Mesenchymal stem cell (in vitro differentiated cells and primary cell): ENCODE measurements around the gene IL5RA.

Experiments
- DNase-seq: peaks from one replicate; pipeline ENCODE4 v3.0.0-alpha.2; 2013
- H2AFZ ChIP-seq: one replicate; pipeline ENCODE4 v1.6.1; 2013; ENCODE audit warnings: low read depth, mild to moderate bottlenecking, control low read depth, inconsistent platforms, low read length, moderate library complexity
- H2AK5ac ChIP-seq: 2 replicates; pipeline ENCODE4 v1.6.1; 2013; ENCODE audit warnings: low read length, moderate library complexity, mild to moderate bottlenecking, inconsistent platforms; ENCODE audit not compliant: severe bottlenecking
- H2BK120ac ChIP-seq: one replicate; pipeline ENCODE4 v1.6.1; 2013; ENCODE audit warnings: low read depth, mild to moderate bottlenecking, inconsistent platforms, low read length, moderate library complexity
- H2BK12ac ChIP-seq, 2 experiments: one replicate each; pipeline ENCODE4 v1.6.1; 2013; ENCODE audit warnings: inconsistent platforms in 2 of 2, low read length in 2 of 2, mild to moderate bottlenecking in 2 of 2, moderate library complexity in 2 of 2, control low read depth in 1 of 2
- H2BK15ac ChIP-seq: one replicate; pipeline ENCODE4 v1.6.1; 2013; ENCODE audit warnings: mild to moderate bottlenecking, low read depth, inconsistent platforms; ENCODE audit not compliant: poor library complexity, severe bottlenecking
- H2BK5ac ChIP-seq: 2 replicates; pipeline ENCODE4 v1.6.1; 2013; ENCODE audit warnings: low read depth, mild to moderate bottlenecking, low read length, control low read depth, inconsistent platforms; ENCODE audit not compliant: poor library complexity, severe bottlenecking
- H3K14ac ChIP-seq, 2 experiments: one replicate each; pipeline ENCODE4 v1.6.1; 2013; ENCODE audit warnings: inconsistent platforms in 2 of 2, low read length in 2 of 2, control low read depth in 1 of 2, mild to moderate bottlenecking in 1 of 2, moderate library complexity in 1 of 2
- H3K18ac ChIP-seq, 2 experiments: one replicate each; pipeline ENCODE4 v1.6.1; 2013; ENCODE audit warnings: inconsistent platforms in 2 of 2, low read length in 2 of 2, control low read depth in 1 of 2, low read depth in 1 of 2, mild to moderate bottlenecking in 1 of 2
- H3K23ac ChIP-seq, 2 experiments: one replicate each; pipeline ENCODE4 v1.6.1; 2013; ENCODE audit warnings: inconsistent platforms in 2 of 2, low read length in 2 of 2, mild to moderate bottlenecking in 2 of 2, moderate library complexity in 2 of 2, control low read depth in 1 of 2
- H3K27ac ChIP-seq: 2 replicates; pipeline ENCODE4 v1.5.1; 2013; ENCODE audit warnings: mild to moderate bottlenecking, moderate library complexity, low read length, control low read depth, inconsistent platforms; ENCODE audit not compliant: poor library complexity, severe bottlenecking
- H3K27me3 ChIP-seq, 2 experiments: 2 replicates each; pipeline versions ENCODE4 v1.6.1 to v1.7.0; 2013; ENCODE audit warnings: low read length in 2 of 2, mild to moderate bottlenecking in 2 of 2, moderate library complexity in 2 of 2, control low read depth in 1 of 2, inconsistent platforms in 1 of 2; ENCODE audit not compliant: control insufficient read depth in 1 of 2, insufficient read depth in 1 of 2
- H3K36me3 ChIP-seq, 2 experiments: 2 replicates each; pipeline versions ENCODE4 v1.6.1 to v1.7.0; 2013; ENCODE audit warnings: low read length in 2 of 2, control low read depth in 1 of 2, inconsistent platforms in 1 of 2, low read depth in 1 of 2, mild to moderate bottlenecking in 1 of 2; ENCODE audit not compliant: insufficient read depth in 2 of 2, control insufficient read depth in 1 of 2
- H3K4ac ChIP-seq, 2 experiments: one replicate each; pipeline ENCODE4 v1.6.1; 2013; ENCODE audit warnings: inconsistent platforms in 2 of 2, low read length in 2 of 2, mild to moderate bottlenecking in 2 of 2, moderate library complexity in 2 of 2, control low read depth in 1 of 2, low read depth in 1 of 2
- H3K4me1 ChIP-seq: 2 replicates; pipeline ENCODE4 v1.6.1; 2013; ENCODE audit warnings: low read depth, low read length, control low read depth; ENCODE audit not compliant: control insufficient read depth, insufficient read depth
- H3K4me2 ChIP-seq: 2 replicates; pipeline ENCODE4 v1.6.1; 2013; ENCODE audit warnings: low read length, mild to moderate bottlenecking, inconsistent platforms; ENCODE audit not compliant: poor library complexity, severe bottlenecking
- H3K4me3 ChIP-seq, 2 experiments: 2 replicates each; pipeline versions ENCODE4 v1.5.1 to v1.7.0; 2013; ENCODE audit warnings: low read length in 2 of 2, mild to moderate bottlenecking in 2 of 2, control low read depth in 1 of 2, low read depth in 1 of 2; ENCODE audit not compliant: insufficient read depth in 1 of 2
- H3K79me1 ChIP-seq: replicated peaks from 2 replicates; pipeline ENCODE4 v1.6.1; 2013; ENCODE audit warnings: mild to moderate bottlenecking, control low read depth, low read length, inconsistent platforms; ENCODE audit not compliant: poor library complexity, severe bottlenecking
- H3K9ac ChIP-seq: 2 replicates; pipeline ENCODE4 v1.7.0; 2013; ENCODE audit warnings: mild to moderate bottlenecking, low read length, moderate library complexity
- H3K9me3 ChIP-seq: 2 replicates; pipeline ENCODE4 v1.7.0; 2013; ENCODE audit warnings: mild to moderate bottlenecking, low read length; ENCODE audit not compliant: control insufficient read depth
- H4K8ac ChIP-seq: one replicate; pipeline ENCODE4 v1.6.1; 2013; ENCODE audit warnings: inconsistent platforms, mild to moderate bottlenecking, low read length, moderate library complexity
- H4K91ac ChIP-seq: one replicate; pipeline ENCODE4 v1.6.1; 2013; ENCODE audit warnings: mild to moderate bottlenecking, low read length, inconsistent platforms
- WGBS: methylation state at CpG from one replicate; pipeline ENCODE4 v1.1.7; 2013; ENCODE audit warnings: mixed read lengths; 5-methylcytosine and 5-hydroxymethylcytosine counted together

Gene IL5RA

GRCh38 chr3:3113042-3113709, 3.0 kb upstream of the IL5RA start:
- H3K9ac ChIP-seq = no peak overlapping the region
- no peaks in the 10 kb centered on the region for H3K9me3 ChIP-seq
- no peak overlapping the region for H2AFZ ChIP-seq
- no peak overlapping the region for H2BK5ac ChIP-seq
- H3K79me1 ChIP-seq = no peaks in the 10 kb centered on the region
- H2BK12ac ChIP-seq = no peak overlapping the region
- no peak overlapping the region for H3K27ac ChIP-seq
- H3K4me2 ChIP-seq = no peak overlapping the region
- no peak overlapping the region for H3K18ac ChIP-seq
- no peak overlapping the region for H3K14ac ChIP-seq
- H3K4me3 ChIP-seq = no peak overlapping the region
- no peak overlapping the region for H4K8ac ChIP-seq
- no peak overlapping the region for H2BK120ac ChIP-seq
- 73% methylated on average over 3 of the region's 4 CpGs for WGBS
- no peaks in the 10 kb centered on the region for H3K4me1 ChIP-seq
- H3K4ac ChIP-seq = no peak overlapping the region
- no peak overlapping the region for H3K23ac ChIP-seq
- H3K27me3 ChIP-seq = no peaks in the 10 kb centered on the region
- DNase-seq = no peak
- H2BK15ac ChIP-seq = no peak overlapping the region
- H3K36me3 ChIP-seq = no peaks in the 10 kb centered on the region
- H2AK5ac ChIP-seq = no peak overlapping the region
- no peak overlapping the region for H4K91ac ChIP-seq

GRCh38 chr3:3110749-3111361, 681 bp upstream of the IL5RA start:
- no peak overlapping the region for H4K91ac ChIP-seq
- no peak overlapping the region for H3K27ac ChIP-seq
- H3K23ac ChIP-seq = no peak overlapping the region
- no peak overlapping the region for H2BK5ac ChIP-seq
- no peak overlapping the region for H3K4me2 ChIP-seq
- H2AK5ac ChIP-seq = no peak overlapping the region
- H3K4ac ChIP-seq = no peak overlapping the region
- no peak overlapping the region for H2BK12ac ChIP-seq
- no peak overlapping the region for H2AFZ ChIP-seq
- H2BK120ac ChIP-seq = no peak overlapping the region
- H3K4me3 ChIP-seq = no peak overlapping the region
- no peak overlapping the region for H2BK15ac ChIP-seq
- H4K8ac ChIP-seq = peak overlapping the region; percentile 37
- WGBS = 88% methylated on average over 6 of the region's 7 CpGs
- no peaks in the 10 kb centered on the region for H3K4me1 ChIP-seq
- no peaks in the 10 kb centered on the region for H3K9me3 ChIP-seq
- H3K27me3 ChIP-seq = no peaks in the 10 kb centered on the region
- H3K9ac ChIP-seq = no peak overlapping the region
- no peaks in the 10 kb centered on the region for H3K79me1 ChIP-seq
- H3K18ac ChIP-seq = no peak overlapping the region
- no peaks in the 10 kb centered on the region for H3K36me3 ChIP-seq
- peak; percentile 1 for DNase-seq
- H3K14ac ChIP-seq = no peak overlapping the region

- DNase-seq = peak; percentile 2
- H2BK15ac ChIP-seq = no peak overlapping the region
Observed at GRCh38 chr3:3109407-3110298, 521 bp downstream of the IL5RA start.

GRCh38 chr3:3107858-3108257, 2.3 kb downstream of the IL5RA start:
- H2BK5ac ChIP-seq = no peak overlapping the region
- H2BK120ac ChIP-seq = no peak overlapping the region
- H2AFZ ChIP-seq = no peak overlapping the region
- no peak overlapping the region for H2AK5ac ChIP-seq
- H4K91ac ChIP-seq = no peak overlapping the region
- no peaks in the 10 kb centered on the region for H3K79me1 ChIP-seq
- H3K9me3 ChIP-seq = no peaks in the 10 kb centered on the region
- no peak overlapping the region for H3K23ac ChIP-seq
- H4K8ac ChIP-seq = no peak overlapping the region
- no peak overlapping the region for H3K18ac ChIP-seq
- H3K4me2 ChIP-seq = no peak overlapping the region
- H3K4me1 ChIP-seq = no peaks in the 10 kb centered on the region
- no peak overlapping the region for H3K9ac ChIP-seq
- WGBS = 100% methylated on average over 1 of the region's 3 CpGs
- H3K36me3 ChIP-seq = no peaks in the 10 kb centered on the region
- H3K14ac ChIP-seq = no peak overlapping the region
- H3K27me3 ChIP-seq = no peaks in the 10 kb centered on the region
- no peak overlapping the region for H3K27ac ChIP-seq
- H3K4ac ChIP-seq = no peak overlapping the region
- H2BK12ac ChIP-seq = no peak overlapping the region
- DNase-seq = no peak
- no peak overlapping the region for H2BK15ac ChIP-seq
- H3K4me3 ChIP-seq = no peak overlapping the region

More at GRCh38 chr3:3109407-3110298, 521 bp downstream of the IL5RA start:
- H2BK12ac ChIP-seq = no peak overlapping the region
- no peak overlapping the region for H4K8ac ChIP-seq
- no peaks in the 10 kb centered on the region for H3K79me1 ChIP-seq
- no peaks in the 10 kb centered on the region for H3K4me1 ChIP-seq
- H2AFZ ChIP-seq = no peak overlapping the region
- H3K4me2 ChIP-seq = no peak overlapping the region
- H2AK5ac ChIP-seq = no peak overlapping the region
- no peak overlapping the region for H3K4ac ChIP-seq
- no peaks in the 10 kb centered on the region for H3K36me3 ChIP-seq
- WGBS = 66% methylated on average over 10 of the region's 11 CpGs
- no peak overlapping the region for H4K91ac ChIP-seq
- no peak overlapping the region for H3K14ac ChIP-seq
- no peak overlapping the region for H2BK120ac ChIP-seq
- H3K27ac ChIP-seq = no peak overlapping the region
- H3K18ac ChIP-seq = no peak overlapping the region
- no peaks in the 10 kb centered on the region for H3K27me3 ChIP-seq
- no peak overlapping the region for H3K23ac ChIP-seq
- no peaks in the 10 kb centered on the region for H3K9me3 ChIP-seq
- no peak overlapping the region for H3K9ac ChIP-seq
- no peak overlapping the region for H3K4me3 ChIP-seq
- no peak overlapping the region for H2BK5ac ChIP-seq
